LNCAP (cell line): Measurements from ENCODE around the gene ALKBH5.

Experiments used
- TF ChIP-seq, protein P1 (sequence below): fragments of 450-650 bp; IDR thresholded peaks from 2 replicates; pipeline ENCODE4 v1.5.1; 2017; ENCODE audit warnings: mild to moderate bottlenecking

The ALKBH5 gene

DNA sequence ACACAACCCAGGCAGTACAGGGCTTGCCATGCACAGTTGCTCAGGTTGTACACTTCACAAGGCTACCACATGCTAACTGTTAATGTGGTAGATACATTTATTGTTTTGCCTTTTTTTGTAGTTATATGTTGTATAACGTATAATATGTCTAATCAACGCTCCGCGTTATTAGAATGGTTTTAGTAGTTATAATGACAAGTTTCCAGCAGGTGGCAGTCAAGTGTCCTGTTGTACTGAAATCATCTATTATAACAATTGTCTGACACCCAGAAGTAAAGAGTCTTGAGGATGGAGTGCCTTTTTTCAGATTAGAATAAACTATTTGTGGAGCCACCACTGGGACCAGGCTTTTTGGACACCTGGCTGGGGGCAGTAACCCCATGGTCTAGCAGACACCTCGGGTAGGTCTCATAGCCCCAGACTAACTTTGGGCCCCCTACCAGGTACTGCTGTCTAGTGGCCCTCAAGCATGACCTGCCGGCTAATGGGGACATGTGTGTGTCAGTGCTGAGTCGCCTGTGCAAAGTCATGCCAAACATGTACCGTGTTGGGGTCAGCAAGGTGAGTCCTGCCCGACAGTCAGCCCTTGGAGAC lies 42.3 kb upstream of the ALKBH5 start:
- TF ChIP-seq, protein P1, sequence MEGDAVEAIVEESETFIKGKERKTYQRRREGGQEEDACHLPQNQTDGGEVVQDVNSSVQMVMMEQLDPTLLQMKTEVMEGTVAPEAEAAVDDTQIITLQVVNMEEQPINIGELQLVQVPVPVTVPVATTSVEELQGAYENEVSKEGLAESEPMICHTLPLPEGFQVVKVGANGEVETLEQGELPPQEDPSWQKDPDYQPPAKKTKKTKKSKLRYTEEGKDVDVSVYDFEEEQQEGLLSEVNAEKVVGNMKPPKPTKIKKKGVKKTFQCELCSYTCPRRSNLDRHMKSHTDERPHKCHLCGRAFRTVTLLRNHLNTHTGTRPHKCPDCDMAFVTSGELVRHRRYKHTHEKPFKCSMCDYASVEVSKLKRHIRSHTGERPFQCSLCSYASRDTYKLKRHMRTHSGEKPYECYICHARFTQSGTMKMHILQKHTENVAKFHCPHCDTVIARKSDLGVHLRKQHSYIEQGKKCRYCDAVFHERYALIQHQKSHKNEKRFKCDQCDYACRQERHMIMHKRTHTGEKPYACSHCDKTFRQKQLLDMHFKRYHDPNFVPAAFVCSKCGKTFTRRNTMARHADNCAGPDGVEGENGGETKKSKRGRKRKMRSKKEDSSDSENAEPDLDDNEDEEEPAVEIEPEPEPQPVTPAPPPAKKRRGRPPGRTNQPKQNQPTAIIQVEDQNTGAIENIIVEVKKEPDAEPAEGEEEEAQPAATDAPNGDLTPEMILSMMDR = peak; percentile 66; the same call in 1 of the 2 replicates

- TF ChIP-seq, protein P1 = no peak
These were observed 41.2 kb upstream of the ALKBH5 start for GRCh38 chr17:18142417-18142816.

DNA sequence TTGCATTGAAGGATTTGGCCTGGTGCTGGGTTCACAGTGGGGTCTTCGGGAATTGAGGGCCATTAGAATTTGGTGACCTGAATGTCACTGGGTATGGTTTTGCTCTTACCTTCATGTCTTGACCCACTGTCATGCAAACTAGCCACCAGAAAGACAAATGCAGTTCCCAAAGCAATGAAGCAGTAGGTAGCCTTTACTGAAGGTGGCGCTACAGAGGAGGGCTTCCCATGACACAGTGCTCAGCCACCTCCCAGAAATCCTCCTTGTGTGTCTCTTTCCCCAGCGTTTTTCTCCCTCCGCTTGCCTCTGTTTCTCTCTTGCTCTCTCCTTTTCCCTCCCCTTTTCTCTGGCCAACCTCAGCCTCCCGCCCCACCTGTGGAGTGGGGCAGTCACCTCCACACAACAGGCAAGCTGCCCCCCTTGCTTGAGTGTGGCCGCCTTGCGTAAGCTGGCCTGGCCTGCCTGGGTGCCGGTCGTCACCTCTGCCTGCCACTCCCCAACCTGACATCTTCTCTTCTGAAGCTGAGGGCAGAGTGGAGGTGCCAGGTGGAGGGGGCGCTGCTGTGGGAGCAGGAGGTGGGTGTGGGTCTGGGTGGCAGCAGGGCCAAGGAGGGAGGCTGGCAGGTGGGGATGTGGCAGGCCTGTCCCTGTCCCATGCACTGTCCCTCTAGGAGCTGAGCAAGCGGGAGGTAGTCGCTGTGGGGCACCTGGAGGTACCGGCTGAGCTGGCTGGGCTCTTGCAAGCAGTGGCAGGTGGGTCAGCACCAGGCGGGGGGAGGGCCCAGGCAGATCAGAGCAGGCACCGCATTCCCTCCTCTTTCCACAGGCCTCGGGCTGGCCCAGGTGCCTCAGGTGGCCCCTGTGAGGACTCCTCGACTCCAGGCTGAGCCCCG lies 40.3 kb upstream of the ALKBH5 start:
- TF ChIP-seq, protein P1 = no peak

GRCh38 chr17:18144261-18144660 lies 39.4 kb upstream of the ALKBH5 start:
- TF ChIP-seq, protein P1 = no peak

- TF ChIP-seq, protein P1 = no peak
These were observed 38.8 kb upstream of the ALKBH5 start for GRCh38 chr17:18144855-18145254.

DNA sequence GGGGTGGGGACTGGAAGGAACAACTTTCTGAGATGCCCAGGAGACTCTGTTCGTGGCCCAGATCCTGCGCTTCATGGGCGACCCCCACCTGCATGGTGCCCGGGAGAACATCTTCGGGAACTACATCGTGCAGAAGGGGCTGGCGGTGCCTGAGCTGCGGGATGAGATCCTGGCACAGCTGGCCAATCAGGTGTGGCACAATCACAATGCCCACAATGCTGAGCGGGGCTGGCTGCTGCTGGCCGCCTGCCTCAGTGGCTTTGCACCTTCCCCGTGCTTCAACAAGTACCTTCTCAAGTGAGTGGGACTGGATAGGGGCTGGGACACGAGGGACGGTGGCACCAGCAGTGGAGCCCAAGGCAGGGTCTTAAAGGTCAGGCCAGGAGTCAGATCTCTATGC lies 37.8 kb upstream of the ALKBH5 start:
- TF ChIP-seq, protein P1 = no peak

DNA sequence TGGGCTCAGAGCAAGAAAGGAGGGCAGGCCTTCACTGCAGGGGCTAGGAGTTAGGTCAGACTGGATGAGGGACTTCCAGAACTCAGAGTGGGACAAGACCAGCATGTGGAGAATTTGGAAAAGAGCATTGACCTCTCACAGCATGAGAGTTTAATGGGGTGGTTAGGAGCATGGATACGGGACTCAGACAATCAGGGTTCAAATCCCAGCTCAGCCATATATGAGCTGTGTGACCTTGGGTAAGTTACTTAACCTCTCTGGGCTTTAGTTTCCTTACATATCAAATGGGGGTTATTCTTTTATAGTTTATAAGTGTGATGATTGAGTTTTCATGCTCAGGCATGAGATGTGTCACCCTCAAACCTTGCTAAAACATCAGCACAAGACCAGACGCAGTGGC lies 37.4 kb upstream of the ALKBH5 start:
- TF ChIP-seq, protein P1 = no peak
